Measurements from ENCODE around the gene SCN5A.

- TF ChIP-seq CTCF (conservative IDR thresholded peaks at IDR 0.05) (no peak), EZH2 (IDR thresholded peaks at IDR 0.05; ENCODE audit: low read depth) (no peak)
Measured at GRCh38 chr3:38545983-38546382, 103.5 kb downstream of the SCN5A start.

Data from PC-9 (cell line).